Activated effector memory CD4-positive, alpha-beta T cell treated with anti-CD3 and anti-CD28 coated beads, Interleukin-2, amount 50 U/mL, for 16 hours (primary cell): Measurements from ENCODE around the gene NME8.

ENCODE experiments used
- DNase-seq: peaks from one replicate; pipeline ENCODE4 v3.0.0-alpha.2; 2020

NME8 gene

GRCh38 chr7:37901890-37902524 lies 53.6 kb downstream of the NME8 start:
- DNase-seq, result no peak

GRCh38 chr7:37908221-37908788 lies 59.9 kb downstream of the NME8 start:
- DNase-seq, result no peak

- no peak for DNase-seq
These were observed 64.4 kb downstream of the NME8 start for GRCh38 chr7:37912756-37913155.

GRCh38 chr7:37915438-37915837 lies 67.0 kb downstream of the NME8 start:
- no peak for DNase-seq

- DNase-seq, result no peak
These were observed 67.7 kb downstream of the NME8 start for GRCh38 chr7:37916017-37916672.

GRCh38 chr7:37916673-37917660 lies 68.6 kb downstream of the NME8 start, which contains the start of gene SFRP4:
Gene SFRP4 (minus strand): TSS chr7:37916817. CDS start chr7:37916537, 280 bp downstream.
- no peak for DNase-seq

GRCh38 chr7:37918526-37918925 lies 70.1 kb downstream of the NME8 start:
- DNase-seq, result no peak

GRCh38 chr7:37920305-37920848 lies 72.0 kb downstream of the NME8 start, which contains the start of gene EPDR1:
Gene EPDR1 (plus strand): TSS chr7:37920640. CDS start chr7:37920940, 300 bp downstream.
- no peak for DNase-seq

GRCh38 chr7:37920849-37921805 lies 72.7 kb downstream of the NME8 start:
- DNase-seq, result no peak

- DNase-seq, result no peak
These were observed 73.5 kb downstream of the NME8 start for GRCh38 chr7:37921876-37922275.

- DNase-seq, result no peak
These were observed 75.6 kb downstream of the NME8 start for GRCh38 chr7:37923996-37924395.

- no peak for DNase-seq
These were observed 76.2 kb downstream of the NME8 start for GRCh38 chr7:37924491-37925041.

GRCh38 chr7:37925620-37926019 lies 77.2 kb downstream of the NME8 start:
- no peak for DNase-seq

GRCh38 chr7:37927773-37928444 lies 79.5 kb downstream of the NME8 start:
- no peak for DNase-seq

GRCh38 chr7:37928878-37929277 lies 80.5 kb downstream of the NME8 start:
- no peak for DNase-seq

- no peak for DNase-seq
These were observed 82.0 kb downstream of the NME8 start for GRCh38 chr7:37930226-37930948.

- DNase-seq, result no peak
These were observed 84.1 kb downstream of the NME8 start for GRCh38 chr7:37932543-37932942.

- no peak for DNase-seq
These were observed 84.7 kb downstream of the NME8 start for GRCh38 chr7:37933018-37933566.

GRCh38 chr7:37942934-37943610 lies 94.7 kb downstream of the NME8 start:
- DNase-seq, result no peak
